ENCODE measurements around the gene ATP8B4. TPM values are rescaled to one million over a fixed set of nuclear protein-coding genes. Genes with fewer than 3 reads are reported as not detected.

ATP8B4 gene
- total and polyA plus RNA-seq, 2 of the 8 experiments (the other 6 are each of a cell fraction or from before 2014, with no cell fraction given): 0.17 to 0.24 TPM

GRCh38 chr15:49918121-49918520, 200.9 kb downstream of the ATP8B4 start:
- Histone ChIP-seq H4K20me1 (replicated peaks in 1 of 2; ENCODE audit: control insufficient read depth in 1 of 2, insufficient read depth in 2 of 2, low read length in 2 of 2) (no peaks in the 10 kb centered on the region), H2BK120ac (replicated peaks; ENCODE audit: low read depth, low read length) (no peak overlapping the region), H3K27me3 (replicated peaks in 1 of 4; ENCODE audit: control insufficient read depth in 3 of 4, extremely low read depth in 1 of 4, insufficient read depth in 3 of 4, low read length in 3 of 4) (no peaks in the 10 kb centered on the region), H2AFZ (ENCODE audit: low read length) (no peak overlapping the region), H4K91ac (replicated peaks; ENCODE audit: insufficient read length, low read length) (no peak overlapping the region), H3K4me1 (replicated peaks in 1 of 4; ENCODE audit: control insufficient read depth in 3 of 4, insufficient read depth in 4 of 4, low read length in 3 of 4) (no peaks in the 10 kb centered on the region), H3K4me2 (ENCODE audit: insufficient read depth in 1 of 2, low read depth in 2 of 2, low read length in 2 of 2) (no peak overlapping the region), H3K23ac (ENCODE audit: insufficient read length) (no peak overlapping the region), H3K4ac (replicated peaks; ENCODE audit: insufficient read length, low read depth, low read length) (no peak overlapping the region), H3K27ac (ENCODE audit: low read depth, low read length) (no peak overlapping the region), H4K8ac (ENCODE audit: extremely low read depth, insufficient read depth, low read length) (no peak overlapping the region), H3K36me3 (ENCODE audit: control insufficient read depth in 2 of 4, insufficient read depth in 4 of 4, low read length in 3 of 4) (no peaks in the 10 kb centered on the region), H2BK12ac (ENCODE audit: low read depth, low read length) (no peak overlapping the region), H2AK5ac (ENCODE audit: low read depth, low read length) (no peak overlapping the region), H3K9me3 (ENCODE audit: insufficient read depth in 2 of 2, low read depth in 1 of 2, low read length in 1 of 2) (no peaks in the 10 kb centered on the region), H3K79me2 (ENCODE audit: control insufficient read depth in 1 of 2, insufficient read depth in 2 of 2, low read length in 2 of 2) (no peaks in the 10 kb centered on the region), H3K79me1 (ENCODE audit: low read depth, low read length) (no peaks in the 10 kb centered on the region), H3K9ac (replicated peaks in 1 of 4; ENCODE audit: extremely low read depth in 1 of 4, low read depth in 3 of 4, low read length in 3 of 4) (no peak overlapping the region), H4K5ac (ENCODE audit: insufficient read length, low read depth, low read length) (no peak overlapping the region), H2BK15ac (ENCODE audit: low read length) (no peak overlapping the region), H3K23me2 (ENCODE audit: low read depth, low read length) (no peaks in the 10 kb centered on the region), H2BK5ac (ENCODE audit: low read depth, low read length) (no peak overlapping the region), H2BK20ac (ENCODE audit: low read length) (no peak overlapping the region), H3K18ac (ENCODE audit: extremely low read depth, low read length) (no peak overlapping the region), H3K14ac (ENCODE audit: insufficient read length) (no peak overlapping the region), H3K56ac (replicated peaks; ENCODE audit: insufficient read length, low read depth, low read length) (no peak overlapping the region), H3K4me3 (ENCODE audit: extremely low read depth in 1 of 4, insufficient read depth in 2 of 4, low read depth in 3 of 4, low read length in 4 of 4) (no peak overlapping the region)
- DNase-seq (ENCODE audit: low read depth in 1 of 2, low spot score in 2 of 2) (no peak), FAIRE-seq (no peak)
- POLR2A ChIA-PET (ENCODE audit: partially characterized antibody): no interaction called here
- CTCF ChIA-PET (ENCODE audit: partially characterized antibody): interaction anchor here (1.7 kb wide), 1 partner anchor 13 kb away, joined by 3 read pairs; no protein-coding TSS in a partner anchor
- no peak for TF ChIP-seq RAD21 (IDR thresholded peaks at IDR 0.05 in 1 of 2, conservative IDR thresholded peaks at IDR 0.05 in 1 of 2; ENCODE audit: low read depth in 2 of 2, low read length in 2 of 2)
- TF ChIP-seq GABPA (IDR thresholded peaks at IDR 0.05; ENCODE audit: borderline replicate concordance, insufficient read depth, low read length): no peak
- TF ChIP-seq BRCA1 (IDR thresholded peaks at IDR 0.05; ENCODE audit: low read depth, low read length): no peak
- TF ChIP-seq MAFK (IDR thresholded peaks at IDR 0.05; ENCODE audit: low read depth, low read length): no peak
- TF ChIP-seq PHF8 (conservative IDR thresholded peaks at IDR 0.05; ENCODE audit: low read depth, low read length): no peak
- TF ChIP-seq TAF1 (IDR thresholded peaks at IDR 0.05; ENCODE audit: low read depth, low read length): no peak
- no peak for TF ChIP-seq CBX5 (IDR thresholded peaks at IDR 0.05; ENCODE audit: low read depth, low read length)
- no peak for TF ChIP-seq TEAD4 (IDR thresholded peaks at IDR 0.05; ENCODE audit: low read depth, low read length)
- TF ChIP-seq, protein P1, sequence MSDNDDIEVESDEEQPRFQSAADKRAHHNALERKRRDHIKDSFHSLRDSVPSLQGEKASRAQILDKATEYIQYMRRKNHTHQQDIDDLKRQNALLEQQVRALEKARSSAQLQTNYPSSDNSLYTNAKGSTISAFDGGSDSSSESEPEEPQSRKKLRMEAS (IDR thresholded peaks at IDR 0.05): no peak
- TF ChIP-seq SIN3A (conservative IDR thresholded peaks at IDR 0.05 in 1 of 2, IDR thresholded peaks at IDR 0.05 in 1 of 2; ENCODE audit: low read depth in 1 of 2, low read length in 2 of 2): no peak
- TF ChIP-seq ATF2 (IDR thresholded peaks at IDR 0.05; ENCODE audit: low read length): no peak
- WGBS, 2 experiments (ENCODE audit: extremely low coverage in 1 of 2, insufficient coverage in 1 of 2, insufficient read length in 1 of 2, insufficient replicate concordance in 2 of 2, low coverage in 1 of 2, low lambda C conversion rate in 2 of 2, missing lambda C conversion rate in 1 of 2): 84% methylated on average over 1 of the region's 1 CpG; no CpG with 5 or more reads in 1 of the 2 experiments
